Stimulated activated CD4-positive, alpha-beta T cell treated with anti-CD3 and anti-CD28 coated beads, Interleukin-12 subunit alpha, Interleukin-12 subunit beta, amount 100 ng/mL, for 4 hours (primary cell): Measurements from ENCODE around the gene NUCB1.
A peak's percentile ranks its signal among the peaks of the same experiment; 100 is the strongest.

Experiments used
- DNase-seq: peaks from one replicate; pipeline ENCODE4 v3.0.0-alpha.2; 2020

NUCB1 gene

DNA sequence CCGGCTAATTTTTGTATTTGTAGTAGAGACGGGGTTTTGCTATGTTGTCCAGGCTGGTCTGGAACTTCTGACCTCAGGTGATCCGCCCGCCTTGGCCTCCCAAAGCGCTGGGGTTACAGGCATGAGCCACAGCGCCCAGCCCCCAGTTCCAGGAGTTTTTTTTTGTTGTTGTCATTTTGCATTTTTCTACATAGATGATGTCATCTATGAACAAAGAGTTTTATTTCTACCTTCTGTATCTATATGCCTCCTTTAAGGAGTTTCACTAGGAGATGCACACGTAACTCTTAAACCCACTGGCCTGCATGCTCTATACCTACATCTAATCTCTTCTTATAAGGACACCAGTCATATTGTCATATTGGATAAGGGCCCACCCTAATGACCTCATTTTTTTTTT is 38.1 kb downstream of the NUCB1 start:
- DNase-seq, result no peak

DNA sequence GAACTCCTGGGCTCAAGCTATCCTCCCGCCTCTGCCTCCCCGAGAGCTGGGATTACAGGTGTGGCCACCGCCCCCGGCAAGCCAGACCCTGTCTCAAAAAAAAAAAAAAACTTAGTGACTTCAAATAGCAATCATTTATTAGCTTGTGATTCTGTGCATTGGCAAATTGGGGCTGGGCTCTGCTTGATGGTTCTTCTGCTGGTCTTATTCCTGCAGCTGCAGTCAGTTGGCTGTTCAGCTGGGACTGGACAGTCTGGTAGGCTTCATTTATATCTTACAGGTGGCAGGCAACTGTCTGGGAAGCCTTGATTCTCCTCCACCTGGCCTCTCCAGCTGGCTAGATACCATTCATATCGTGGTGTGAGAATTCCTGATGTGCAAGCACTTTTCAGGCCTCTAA is 40.8 kb downstream of the NUCB1 start:
- DNase-seq, result no peak

DNA sequence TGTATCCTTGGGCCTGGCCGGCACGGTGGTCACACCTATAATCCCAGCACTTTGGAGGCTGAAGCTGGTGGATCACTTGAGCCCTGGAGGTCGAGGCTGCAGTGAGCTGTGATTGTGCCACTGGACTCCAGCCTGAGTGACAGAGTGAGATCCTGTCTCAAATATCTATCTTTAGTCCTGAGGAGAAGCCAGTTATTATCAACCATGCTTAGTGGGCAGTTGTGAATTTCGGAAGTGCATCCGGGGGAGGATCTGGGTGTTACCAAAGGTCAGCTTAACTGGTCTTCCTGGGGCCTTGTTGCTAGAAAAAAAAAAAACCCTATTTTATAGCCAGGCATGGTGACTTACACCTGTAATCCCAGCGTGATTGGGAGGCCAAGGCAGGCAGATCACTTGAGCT is 43.0 kb downstream of the NUCB1 start:
- DNase-seq, result no peak

DNA sequence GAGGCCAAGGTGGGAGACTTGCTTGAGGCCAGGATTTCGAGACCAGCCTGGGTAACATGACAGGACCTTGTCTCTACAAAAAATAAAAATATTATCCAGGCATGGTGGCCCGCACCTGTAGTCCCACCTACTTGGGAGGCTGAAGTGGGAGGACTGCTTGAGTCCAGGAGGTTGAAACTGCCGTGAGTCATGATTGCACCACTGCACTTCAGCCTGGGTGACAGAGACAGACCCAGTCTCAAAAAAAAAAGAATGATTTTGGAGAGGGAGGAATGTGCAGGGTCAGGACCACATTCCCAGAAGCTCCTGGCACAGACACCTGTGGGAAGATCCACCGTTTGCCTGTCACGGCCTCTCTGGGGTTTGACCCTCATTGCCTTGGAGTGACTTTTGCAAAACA is 45.3 kb downstream of the NUCB1 start:
- no peak for DNase-seq

DNA sequence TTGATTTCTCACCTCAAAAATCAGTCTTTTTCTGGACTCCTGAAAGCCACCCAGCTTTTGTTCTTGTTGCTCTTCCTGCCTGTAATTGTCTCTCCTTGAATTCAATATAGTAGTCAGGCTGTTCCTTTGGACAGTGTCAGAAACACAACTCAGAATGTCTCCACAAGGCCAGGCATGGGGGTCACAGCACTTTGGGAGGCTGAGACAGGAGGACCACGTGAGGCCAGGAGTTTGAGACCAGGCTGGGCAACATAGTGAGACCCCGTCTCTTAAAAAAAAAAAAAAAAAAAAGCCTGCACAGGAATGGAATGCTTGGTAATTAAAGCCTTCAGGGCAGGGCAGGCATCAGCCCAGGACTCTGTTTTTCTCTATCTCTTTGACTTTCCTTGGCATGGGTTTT is 45.7 kb downstream of the NUCB1 start:
- no peak for DNase-seq

DNA sequence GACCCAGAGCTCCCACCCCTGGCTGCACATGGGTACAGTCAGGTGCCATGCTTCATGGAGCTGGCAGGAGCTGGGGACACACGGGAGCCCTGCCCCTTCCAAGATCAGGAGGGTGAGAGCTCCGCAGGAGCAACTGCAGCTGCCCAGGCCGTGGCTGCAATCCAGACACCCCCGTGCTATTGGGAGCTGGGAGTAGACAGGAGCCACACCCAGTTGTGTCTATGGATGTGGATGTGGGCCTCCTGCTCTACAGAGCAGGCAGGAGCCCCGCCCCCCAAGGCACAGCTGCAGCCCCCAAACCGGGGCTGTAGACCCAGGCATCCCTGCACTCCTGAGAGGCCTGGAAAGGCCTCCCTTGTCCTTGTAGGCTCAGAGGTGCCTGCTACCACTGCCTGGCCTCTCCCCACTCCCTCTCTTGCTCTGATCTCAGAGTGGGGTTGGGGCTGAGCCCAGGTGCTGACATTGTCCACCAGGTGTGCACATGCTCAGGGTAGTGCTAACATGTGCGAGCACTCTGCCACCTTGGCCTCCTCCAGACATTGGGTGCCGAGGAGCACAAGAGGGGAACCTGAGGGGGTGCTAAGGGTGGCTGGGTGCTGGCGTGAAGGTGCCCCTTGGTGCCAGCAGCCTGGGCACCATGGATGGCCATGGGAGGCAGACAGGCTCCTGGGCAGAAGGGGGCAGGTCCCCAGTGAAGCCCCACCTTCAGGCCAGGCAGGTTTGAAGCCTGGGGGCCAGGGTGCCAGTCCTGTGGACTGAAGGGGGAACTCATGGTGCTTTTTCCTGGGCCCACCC is 46.5 kb downstream of the NUCB1 start:
- no peak for DNase-seq

DNA sequence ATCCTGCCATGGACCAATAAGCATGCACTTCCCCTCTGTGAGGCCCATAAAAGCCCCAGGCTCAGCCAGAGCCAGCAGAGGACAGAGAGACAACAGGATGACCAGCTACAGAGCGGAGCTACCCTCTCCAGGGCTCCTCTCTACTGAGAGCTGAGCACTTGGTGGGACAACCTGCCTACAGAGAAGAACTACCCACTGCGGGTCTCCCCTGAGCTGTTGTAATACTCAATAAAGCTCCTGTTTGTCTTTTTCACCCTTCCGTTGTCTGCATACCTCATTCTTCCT is 47.1 kb downstream of the NUCB1 start:
- DNase-seq, result no peak

DNA sequence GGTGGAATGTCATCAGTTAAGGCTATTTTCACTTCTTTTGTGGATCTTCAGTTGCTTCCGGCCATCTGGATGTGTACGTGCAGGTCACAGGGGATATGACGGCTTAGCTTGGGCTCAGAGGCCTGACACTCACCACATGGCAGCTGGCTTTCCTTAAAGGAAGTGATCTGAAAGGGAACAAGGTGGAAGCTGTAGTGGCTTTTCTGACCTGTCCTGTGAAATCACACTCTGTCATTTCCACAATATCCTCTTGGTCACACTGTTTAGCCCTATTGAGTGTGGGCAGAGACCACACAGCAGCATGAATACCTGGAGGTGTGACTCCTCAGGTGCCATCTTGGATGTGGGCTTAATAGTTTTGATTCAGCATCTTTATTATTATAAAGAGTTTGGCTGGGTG is 50.0 kb downstream of the NUCB1 start:
- no peak for DNase-seq

DNA sequence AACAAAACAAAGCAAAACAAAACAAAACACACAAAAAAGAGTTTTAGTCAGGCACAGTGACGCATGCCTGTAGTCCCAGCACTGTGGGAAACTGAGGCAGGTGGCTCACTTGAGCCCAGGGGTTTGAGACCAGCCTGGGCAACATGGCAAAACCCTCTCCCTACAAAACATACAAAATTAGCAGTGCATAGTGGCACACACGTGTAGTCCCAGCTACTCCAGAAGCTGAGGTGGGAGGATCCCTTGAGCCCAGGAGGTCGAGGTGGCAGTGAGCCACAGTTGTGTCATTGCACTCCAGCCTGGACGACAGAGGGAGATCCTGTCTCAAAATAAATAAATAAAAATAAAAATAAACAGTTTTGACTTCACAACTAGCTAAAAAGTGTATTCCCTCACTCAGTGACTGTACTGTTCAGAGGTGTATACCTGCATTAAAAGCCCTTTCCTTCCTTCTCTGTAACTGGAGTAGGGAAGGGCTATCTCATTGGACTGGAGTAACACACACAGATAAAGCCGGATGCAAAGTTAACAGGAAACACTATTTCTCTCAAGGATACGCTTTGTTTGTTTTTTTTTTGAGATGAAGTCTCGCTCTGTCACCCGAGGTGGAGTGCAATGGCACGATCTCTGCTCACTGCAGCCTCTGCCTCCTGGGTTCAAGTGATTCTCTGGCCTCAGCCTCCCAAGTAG is 50.9 kb downstream of the NUCB1 start:
- DNase-seq, result no peak

DNA sequence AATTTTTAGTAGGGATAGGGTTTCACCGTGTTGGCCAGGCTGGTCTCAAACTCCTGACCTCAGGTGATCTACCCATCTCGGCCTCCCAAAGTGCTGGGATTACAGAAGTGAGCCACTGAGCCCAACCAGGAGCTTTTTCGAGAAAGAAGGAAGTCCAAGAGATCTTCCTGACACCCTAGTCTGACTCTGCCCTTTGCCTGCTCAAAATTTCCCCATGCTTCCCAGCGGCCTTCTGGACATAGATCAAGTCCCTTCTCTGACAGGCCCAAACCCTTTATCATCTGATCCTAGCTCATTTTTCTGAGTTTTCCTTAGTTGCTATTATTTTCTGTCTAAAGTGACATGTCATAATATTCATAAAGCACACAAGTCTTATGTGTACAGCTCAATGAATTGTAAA is 53.0 kb downstream of the NUCB1 start:
- DNase-seq, result no peak

DNA sequence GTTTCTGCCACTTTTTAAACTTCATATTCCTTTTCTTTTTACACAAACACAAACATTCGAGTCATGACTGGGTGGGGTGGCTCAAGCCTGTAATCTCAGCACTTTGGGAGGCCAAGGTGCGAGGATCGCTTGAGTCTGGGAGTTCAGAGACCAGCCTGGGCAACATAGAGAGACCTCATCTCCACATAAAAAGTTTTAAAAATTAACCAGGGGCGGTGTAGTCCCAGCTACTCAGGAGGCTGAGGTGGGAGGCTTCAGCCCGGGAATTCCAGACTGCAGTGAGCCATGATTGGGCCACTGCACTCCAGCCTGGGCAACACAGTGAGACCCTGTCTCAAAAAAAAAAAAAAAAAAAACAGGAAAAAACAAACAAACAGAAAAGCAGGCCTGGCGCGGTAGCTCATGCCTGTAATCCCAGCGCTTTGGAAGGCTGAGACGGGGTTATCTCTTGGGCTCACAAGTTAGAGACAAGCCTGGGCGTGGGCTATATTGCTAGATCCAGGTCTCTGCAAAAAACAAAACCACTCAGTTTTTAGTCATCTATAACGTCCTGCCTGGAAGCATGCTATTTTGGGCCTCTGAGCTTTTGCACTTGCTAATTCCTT is 54.0 kb downstream of the NUCB1 start:
- DNase-seq, result no peak

DNA sequence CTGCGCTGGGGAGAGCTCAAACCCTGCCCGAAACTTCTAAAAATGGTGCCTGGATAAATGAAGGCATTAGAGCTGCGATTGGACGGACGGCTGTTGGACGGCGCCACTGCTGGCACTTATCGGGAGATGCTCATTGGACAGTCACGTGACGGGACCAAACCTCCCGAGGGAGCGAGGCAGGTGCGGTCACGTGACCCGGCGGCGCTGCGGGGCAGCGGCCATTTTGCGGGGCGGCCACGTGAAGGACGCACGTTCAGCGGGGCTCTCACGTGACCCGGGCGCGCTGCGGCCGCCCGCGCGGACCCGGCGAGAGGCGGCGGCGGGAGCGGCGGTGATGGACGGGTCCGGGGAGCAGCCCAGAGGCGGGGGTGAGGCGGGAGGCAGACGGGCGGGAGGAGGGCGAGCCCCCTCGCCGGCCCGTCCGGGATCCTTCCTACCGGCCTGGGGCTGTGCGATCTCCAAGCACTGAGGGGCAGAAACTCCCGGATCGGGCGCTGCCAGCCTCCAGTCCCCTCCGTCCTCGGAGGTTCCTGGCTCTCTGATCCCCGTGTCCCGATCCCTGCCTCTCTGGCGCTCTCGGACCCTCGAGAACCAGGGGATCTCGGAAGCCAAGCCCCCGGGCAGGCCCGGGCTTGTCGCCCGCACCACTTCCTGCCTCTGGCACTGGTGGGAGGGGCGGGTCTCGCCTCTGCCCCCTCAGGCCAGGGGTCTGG is 54.6 kb downstream of the NUCB1 start, which contains the start of gene BAX:
Gene BAX, plus strand, starts transcription at position 281 of the 713 bp plus-strand sequence. Its CDS starts 54 bp downstream, at position 335.
- DNase-seq, result peak; percentile 94

DNA sequence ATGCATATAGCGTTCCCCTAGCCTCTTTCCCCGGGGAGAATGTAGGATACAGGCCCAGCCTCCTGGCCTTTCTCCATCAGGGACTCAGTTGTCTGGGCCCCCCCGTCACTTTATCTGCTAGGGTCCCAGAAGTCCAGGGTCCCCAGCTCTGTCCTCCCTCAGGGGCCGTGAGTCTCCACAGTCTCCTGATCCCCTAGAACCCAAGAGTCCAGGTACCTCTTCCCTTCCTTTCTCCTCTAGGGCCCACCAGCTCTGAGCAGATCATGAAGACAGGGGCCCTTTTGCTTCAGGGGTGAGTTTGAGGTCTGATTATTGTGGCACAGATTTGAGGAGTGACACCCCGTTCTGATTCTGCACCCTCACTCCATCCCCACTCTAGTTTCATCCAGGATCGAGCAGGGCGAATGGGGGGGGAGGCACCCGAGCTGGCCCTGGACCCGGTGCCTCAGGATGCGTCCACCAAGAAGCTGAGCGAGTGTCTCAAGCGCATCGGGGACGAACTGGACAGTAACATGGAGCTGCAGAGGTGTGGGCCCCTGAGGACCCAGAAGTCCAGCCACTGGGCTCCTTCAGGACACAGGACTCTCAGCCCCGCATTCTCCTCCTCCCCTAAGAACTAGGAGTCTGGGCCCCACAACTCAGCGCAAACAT is 55.3 kb downstream of the NUCB1 start:
- DNase-seq, result no peak

DNA sequence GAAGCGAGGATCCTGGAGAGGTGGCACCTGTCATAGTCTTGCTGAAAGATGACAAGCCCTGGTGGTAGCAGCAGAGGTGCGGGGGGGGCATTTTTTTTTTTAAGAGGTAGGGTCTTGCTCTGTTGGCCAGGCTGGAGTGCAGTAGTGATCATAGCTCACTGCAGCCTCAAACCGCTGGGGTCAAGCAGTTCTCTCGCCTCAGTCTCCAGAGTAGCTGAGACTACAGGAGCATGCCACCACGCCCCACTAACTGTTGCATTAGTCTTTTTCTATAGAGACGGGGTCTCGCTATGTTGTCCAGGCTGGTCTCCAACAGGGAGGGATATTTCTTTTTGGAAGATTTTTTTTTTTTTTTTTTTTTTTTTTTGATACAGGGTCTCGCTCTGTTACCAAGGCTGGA is 57.9 kb downstream of the NUCB1 start:
- DNase-seq, result no peak

DNA sequence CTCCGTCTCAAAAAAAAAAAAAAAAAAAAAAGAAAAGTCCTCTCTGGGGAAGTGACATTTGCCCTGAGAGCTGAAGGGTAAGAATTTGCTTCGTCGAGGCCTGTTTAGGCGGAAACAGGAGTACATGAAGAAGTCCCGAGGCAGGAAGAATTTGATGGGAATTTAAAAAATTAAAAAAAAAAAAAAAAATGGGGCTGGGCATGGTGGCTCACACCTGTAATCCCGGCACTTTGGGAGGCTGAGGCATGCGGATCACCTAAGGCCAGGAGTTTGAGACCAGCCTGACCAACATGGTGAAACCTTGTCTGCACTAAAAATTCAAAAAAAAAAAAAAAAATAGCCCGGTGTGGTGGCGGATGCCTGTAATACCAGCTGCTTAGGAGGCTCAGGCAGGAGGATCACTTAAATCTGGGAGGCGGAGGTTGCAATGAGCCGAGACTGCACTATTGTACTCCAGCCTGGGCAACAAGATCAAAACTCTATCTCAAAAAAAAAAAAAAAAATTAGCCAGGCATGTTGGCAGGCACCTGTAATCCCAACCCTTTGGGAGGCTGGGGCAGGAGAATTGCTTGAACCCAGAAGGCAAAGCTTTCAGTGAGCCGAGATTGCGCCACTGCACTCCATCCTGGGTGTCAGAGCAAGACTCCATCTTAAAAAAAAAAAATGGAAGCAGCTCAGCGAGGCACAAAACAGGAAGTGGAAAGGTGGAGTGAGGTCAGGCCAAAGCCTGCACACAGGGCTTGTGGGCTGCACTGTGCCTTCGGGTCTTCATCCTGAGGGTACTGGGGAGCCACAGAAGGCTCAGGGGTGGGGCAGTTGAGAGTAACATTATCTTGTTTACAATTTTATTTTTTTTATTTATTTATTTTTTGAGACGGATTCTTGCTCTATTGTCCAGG is 59.5 kb downstream of the NUCB1 start:
- no peak for DNase-seq

DNA sequence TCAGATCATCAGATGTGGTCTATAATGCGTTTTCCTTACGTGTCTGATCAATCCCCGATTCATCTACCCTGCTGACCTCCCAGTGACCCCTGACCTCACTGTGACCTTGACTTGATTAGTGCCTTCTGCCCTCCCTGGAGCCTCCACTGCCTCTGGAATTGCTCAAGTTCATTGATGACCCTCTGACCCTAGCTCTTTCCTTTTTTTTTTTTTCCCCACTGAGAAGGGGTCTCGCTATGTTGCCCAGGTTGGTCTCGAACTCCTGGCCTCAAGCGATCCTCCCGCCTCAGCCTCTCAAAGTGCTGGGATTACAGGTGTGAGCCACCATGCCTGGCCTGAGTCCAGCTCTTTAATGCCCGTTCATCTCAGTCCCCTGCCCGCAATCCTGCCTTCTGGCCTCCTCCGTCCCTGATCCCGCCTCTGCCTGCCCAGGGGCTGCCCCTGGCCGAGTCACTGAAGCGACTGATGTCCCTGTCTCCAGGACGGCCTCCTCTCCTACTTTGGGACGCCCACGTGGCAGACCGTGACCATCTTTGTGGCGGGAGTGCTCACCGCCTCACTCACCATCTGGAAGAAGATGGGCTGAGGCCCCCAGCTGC is 61.0 kb downstream of the NUCB1 start:
- no peak for DNase-seq

DNA sequence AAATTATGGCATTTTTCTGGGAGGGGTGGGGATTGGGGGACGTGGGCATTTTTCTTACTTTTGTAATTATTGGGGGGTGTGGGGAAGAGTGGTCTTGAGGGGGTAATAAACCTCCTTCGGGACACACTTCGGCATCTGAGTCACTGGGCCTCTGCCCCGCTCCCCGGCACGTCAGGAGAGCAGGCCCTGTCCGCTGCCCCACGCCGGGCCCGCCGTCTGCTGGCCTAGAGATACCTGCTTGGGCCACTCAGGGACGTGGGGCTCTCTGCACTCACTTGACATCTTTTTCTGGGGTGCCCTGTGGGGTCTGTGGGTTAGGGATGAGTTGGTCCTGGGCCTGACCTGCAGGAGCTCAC is 61.5 kb downstream of the NUCB1 start:
- DNase-seq, result no peak

DNA sequence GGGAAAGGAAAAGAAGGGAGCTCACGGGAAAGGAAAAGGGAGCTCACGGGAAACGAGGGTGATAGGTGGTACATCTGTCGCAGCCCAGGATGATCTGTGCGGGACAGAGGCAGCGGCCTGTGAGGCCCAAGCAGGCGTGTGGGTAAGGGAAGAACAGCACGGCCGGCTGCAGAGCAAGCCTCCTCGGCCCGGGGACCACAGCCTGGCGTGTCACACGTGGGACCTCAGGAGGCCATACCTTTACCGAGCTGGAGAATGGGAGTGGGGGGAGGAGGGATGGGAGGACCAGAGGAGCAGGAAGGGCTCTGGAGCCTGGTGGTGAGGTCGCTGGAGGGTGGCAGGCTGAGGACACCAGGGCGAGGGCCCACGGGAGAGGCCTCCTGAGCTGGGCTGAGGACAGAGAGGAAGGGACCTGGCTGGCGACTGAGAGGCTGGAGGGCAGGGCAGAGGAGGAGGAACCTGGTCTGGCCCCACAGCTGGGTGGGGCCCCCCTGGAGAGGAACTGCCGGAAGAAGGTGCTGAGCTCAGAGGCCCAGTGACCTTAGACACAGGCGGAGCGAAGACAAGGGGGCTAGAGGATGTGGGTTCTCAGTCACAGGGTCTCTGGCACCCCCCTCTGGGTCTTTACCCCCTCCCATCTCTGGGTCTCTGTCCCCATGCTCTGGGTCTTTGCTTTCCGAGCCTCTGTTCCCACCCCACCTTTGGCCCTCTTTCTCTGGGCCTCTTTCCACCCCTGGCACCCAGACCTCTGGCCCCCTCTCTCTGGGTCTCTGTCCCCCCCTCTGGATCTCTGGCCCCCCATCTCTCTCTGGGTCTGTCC is 62.1 kb downstream of the NUCB1 start:
- DNase-seq, result no peak

DNA sequence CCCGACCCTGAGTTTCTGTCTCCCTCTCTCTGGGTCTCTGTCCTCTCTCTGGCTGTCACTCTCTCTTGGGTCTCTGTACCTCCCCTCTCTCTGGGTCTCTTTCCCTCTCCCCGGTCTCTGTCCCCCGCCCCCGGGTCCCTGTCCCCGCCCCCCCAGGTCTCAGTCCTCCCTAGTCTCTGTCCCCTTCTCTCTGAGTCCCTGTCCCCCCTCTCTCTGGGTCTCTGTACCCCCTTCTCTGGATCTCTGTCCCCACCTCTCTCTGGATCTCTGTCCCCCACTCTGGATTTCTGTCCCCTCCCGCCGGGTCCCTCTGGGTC is 62.7 kb downstream of the NUCB1 start:
- DNase-seq, result no peak

DNA sequence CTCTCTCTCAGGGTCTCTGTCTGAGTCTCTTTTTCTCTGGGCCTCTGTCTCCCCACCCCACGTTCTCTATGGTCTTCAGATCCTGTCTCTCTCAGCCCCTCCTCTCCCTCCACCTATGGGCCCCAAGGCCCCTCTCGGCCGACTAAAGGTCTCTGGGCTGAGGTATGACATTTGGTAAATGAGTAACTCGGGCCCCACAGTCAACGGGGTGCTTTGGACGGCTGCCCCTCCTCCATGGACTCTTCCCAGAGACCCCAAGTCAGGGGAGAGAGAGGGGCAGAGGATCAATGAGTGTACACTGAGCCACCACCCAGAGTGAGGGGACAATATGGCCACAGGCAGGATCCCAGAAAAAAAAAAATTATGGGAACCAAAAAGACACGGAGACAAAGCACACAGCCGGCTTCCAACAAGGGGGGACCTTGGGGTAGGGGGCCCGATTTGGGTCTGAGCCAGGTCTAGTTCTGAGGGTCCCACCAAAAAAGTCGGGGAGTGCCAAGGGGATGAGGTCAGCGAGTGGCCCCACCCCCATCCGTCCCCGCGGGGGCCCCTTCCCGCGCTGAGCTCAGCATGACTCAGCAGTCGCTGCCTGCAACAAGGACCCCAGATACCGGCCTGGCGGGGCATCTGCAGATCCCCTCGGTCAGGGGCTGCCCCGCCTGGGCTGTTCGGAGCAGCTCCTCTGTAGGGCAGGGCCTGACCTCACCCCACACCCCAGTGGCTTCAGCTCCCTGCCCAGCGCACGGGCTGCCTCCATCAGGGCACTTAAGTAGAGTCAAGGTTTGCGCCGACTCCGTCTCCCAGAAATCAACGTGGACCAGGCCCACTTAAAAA is 63.5 kb downstream of the NUCB1 start:
- DNase-seq, result peak; percentile 67
